Retinal pigment epithelial cell (primary cell): Measurements from ENCODE around the gene TBC1D20.

ENCODE experiments used
- DNase-seq: peaks from one replicate; pipeline ENCODE4 v3.0.0-alpha.2; 2010; ENCODE audit warnings: low read depth
- H3K4me3 ChIP-seq: 2 replicates; pipeline ENCODE4 v1.5.1; 2011; ENCODE audit warnings: mild to moderate bottlenecking, low read length, control low read depth, moderate library complexity
- CTCF ChIP-seq: conservative IDR thresholded peaks from 2 replicates; pipeline ENCODE4 v1.5.1; 2011; ENCODE audit warnings: low read depth, low read length, control low read depth, inconsistent platforms

The TBC1D20 gene

GRCh38 chr20:407133-407952, 55.0 kb downstream of the TBC1D20 start:
- peak overlapping the region; percentile 53 for H3K4me3 ChIP-seq
- TF ChIP-seq CTCF = peak; percentile 23
- peak; percentile 26 for DNase-seq

DNA sequence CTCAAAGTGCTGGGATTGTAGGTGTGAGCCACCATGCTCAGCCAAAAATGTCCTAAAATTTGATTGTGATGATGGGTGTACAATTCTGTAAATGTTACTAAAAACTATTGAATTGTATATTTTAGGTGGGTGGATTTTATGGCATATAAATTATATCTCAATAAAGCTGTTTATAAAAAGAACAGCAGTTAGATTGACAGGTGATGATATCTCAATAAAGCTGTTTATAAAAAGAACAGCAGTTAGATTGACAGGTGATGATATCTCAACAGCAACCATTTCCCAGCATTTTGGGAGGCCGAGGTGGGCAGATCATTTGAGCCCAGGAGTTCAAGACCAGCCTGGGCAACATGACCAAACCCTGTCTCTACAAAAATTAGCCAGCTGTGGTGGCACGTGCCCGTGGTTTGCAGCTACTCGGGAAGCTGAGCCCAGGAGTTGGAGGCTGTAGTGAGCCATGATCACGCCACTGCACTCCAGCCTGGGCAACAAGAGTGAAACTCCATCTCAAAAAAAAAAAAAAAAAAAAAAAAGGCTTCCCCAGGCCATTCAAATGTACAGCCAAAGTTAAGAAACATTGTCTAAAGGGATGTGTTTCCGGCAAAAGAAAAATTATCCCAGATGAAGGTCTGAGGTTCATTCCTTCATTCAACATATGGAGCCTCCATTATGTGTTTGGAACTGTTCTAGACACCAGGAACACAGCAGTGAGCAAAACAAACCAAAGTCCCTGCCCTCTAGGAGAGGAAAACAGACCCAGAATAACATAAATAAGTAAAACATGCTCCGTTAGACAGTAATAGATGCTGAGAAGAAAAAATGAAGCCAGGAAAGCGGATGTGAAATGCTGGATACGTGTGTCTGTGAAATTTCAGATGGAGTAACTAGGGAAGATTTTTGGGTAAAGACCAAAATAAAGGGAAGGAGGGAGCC, 55.9 kb downstream of the TBC1D20 start:
- no peak overlapping the region for H3K4me3 ChIP-seq
- no peak for DNase-seq
- TF ChIP-seq CTCF = no peak

DNA sequence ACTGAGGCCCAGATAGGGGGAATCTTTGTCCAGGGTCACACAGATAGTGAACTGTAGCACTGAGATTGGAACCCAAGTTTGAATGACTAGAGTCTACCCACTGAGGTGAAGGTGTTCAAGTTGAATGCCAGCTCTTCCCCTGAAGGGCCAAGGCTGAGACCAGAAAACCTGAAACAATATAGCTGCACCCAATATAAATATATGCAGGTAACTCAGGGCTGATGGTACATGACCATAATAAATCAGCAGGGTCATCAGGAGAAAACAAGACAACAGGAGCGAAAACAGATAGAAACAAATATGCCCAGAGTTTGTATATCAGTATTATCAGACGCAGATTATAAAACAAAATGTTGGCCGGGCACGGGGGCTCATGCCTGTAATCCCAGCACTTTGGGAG, 58.2 kb downstream of the TBC1D20 start:
- no peak overlapping the region for H3K4me3 ChIP-seq
- TF ChIP-seq CTCF = no peak
- no peak for DNase-seq

DNA sequence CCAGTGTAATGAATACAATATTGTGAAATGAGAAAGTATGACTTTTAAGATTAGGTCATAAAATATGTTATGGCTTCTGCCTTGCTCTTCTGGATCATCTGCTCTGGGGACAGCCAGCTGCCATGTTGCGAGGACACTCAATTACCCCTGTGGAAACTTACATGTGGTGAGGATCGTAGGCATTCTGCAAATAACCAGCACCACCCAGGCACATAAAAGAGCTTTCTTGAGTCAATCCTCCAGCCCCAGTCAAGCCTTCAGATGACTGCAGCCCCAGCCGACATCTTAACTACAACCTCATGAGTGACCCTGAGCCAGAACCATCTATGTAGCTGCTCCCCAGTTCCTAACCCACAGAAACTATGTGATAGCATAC, 58.8 kb downstream of the TBC1D20 start:
- no peak for DNase-seq
- H3K4me3 ChIP-seq = no peak overlapping the region
- no peak for TF ChIP-seq CTCF

- TF ChIP-seq CTCF = no peak
- H3K4me3 ChIP-seq = no peak overlapping the region
- DNase-seq = no peak
Measured at GRCh38 chr20:402898-403581, 59.3 kb downstream of the TBC1D20 start.

DNA sequence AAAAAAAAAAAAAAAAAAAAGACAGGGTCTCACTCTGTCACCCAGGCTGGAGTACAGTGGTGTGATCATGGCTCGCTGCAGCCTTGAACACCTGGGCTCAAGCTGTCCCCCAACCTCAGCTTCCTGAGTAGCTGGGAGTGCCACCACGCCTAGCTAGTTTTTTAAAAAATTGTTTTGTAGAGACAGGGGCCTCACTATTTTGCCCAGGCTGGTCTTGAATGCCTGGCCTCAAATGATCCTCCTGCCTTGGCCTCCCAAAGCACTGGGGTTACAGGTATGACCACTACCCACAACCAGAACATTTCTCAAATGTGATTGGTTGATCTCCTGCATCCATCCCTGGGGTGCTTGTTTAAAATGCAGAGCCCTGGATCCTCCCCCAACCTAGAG, 59.8 kb downstream of the TBC1D20 start:
- no peak for DNase-seq
- no peak for TF ChIP-seq CTCF
- no peak overlapping the region for H3K4me3 ChIP-seq
